Neural cell (in vitro differentiated cells): ENCODE measurements around the gene CCL24. TPM values are rescaled to one million over a fixed set of nuclear protein-coding genes. Genes with fewer than 3 reads are reported as not detected.

Source experiments
- H2AFZ ChIP-seq: fragments of 200-600, 300-800 bp; sonication (generic), shearing (Covaris generic); 2 replicates; pipeline ENCODE4 v1.6.0; 2014; ENCODE audit warnings: low read depth, mild to moderate bottlenecking, antibody characterized with exemption, low read length, moderate library complexity
- H3F3A ChIP-seq: fragments of 200-600 bp; shearing (Covaris generic); 2 replicates; pipeline ENCODE4 v1.6.1; 2016; ENCODE audit warnings: mild to moderate bottlenecking, moderate library complexity, mixed read lengths, antibody characterized with exemption, low read length; ENCODE audit not compliant: insufficient read depth, poor library complexity, severe bottlenecking
- H3K27ac ChIP-seq: fragments of 200-600, 300-800 bp; sonication (generic), shearing (Covaris generic); 2 replicates; pipeline ENCODE4 v1.5.1; 2014; ENCODE audit warnings: mild to moderate bottlenecking, low read length, moderate library complexity
- H3K27me3 ChIP-seq: fragments of 300-800, 200-600 bp; sonication (generic), shearing (Covaris generic); 2 replicates; pipeline ENCODE4 v1.6.0; 2014; ENCODE audit warnings: mild to moderate bottlenecking, low read depth, low read length, moderate library complexity; ENCODE audit not compliant: insufficient read depth
- H3K36me3 ChIP-seq: fragments of 300-800, 200-600 bp; sonication (generic), shearing (Covaris generic); 2 replicates; pipeline ENCODE4 v1.5.1; 2014; ENCODE audit warnings: mild to moderate bottlenecking, antibody characterized with exemption, low read length, moderate library complexity; ENCODE audit not compliant: insufficient read depth
- H3K4me2 ChIP-seq: fragments of 300-800, 200-600 bp; sonication (generic), shearing (Covaris generic); 2 replicates; pipeline ENCODE4 v1.6.0; 2014; ENCODE audit warnings: mild to moderate bottlenecking, low read length
- H3K4me3 ChIP-seq: fragments of 300-800, 200-600 bp; sonication (generic), shearing (Covaris generic); 2 replicates; pipeline ENCODE4 v1.5.1; 2014; ENCODE audit warnings: mild to moderate bottlenecking, low read length, moderate library complexity
- H3K79me2 ChIP-seq: fragments of 200-600 bp; shearing (Covaris generic); replicated peaks from 2 replicates; pipeline ENCODE4 v1.6.0; 2014; ENCODE audit warnings: mild to moderate bottlenecking, low read length, moderate library complexity; ENCODE audit not compliant: insufficient read depth
- H3K9ac ChIP-seq: fragments of 300-800, 200-600 bp; sonication (generic), shearing (Covaris generic); 2 replicates; pipeline ENCODE4 v1.6.1; 2016; ENCODE audit warnings: mild to moderate bottlenecking, low read length, mixed read lengths
- H3K9me2 ChIP-seq: fragments of 200-600 bp; shearing (Covaris generic); 2 replicates; pipeline ENCODE4 v1.6.1; 2016; ENCODE audit warnings: mild to moderate bottlenecking, low read length, mixed read lengths; ENCODE audit not compliant: insufficient read depth
- H3K9me3 ChIP-seq: fragments of 200-600, 300-800 bp; sonication (generic), shearing (Covaris generic); 2 replicates; pipeline ENCODE4 v1.6.1; 2016; ENCODE audit warnings: mild to moderate bottlenecking, mixed run types, low read length, moderate library complexity, mixed read lengths
- H4K20me1 ChIP-seq: fragments of 200-600 bp; shearing (Covaris generic); 2 replicates; pipeline ENCODE4 v1.6.1; 2016; ENCODE audit warnings: mild to moderate bottlenecking, mixed run types; ENCODE audit not compliant: insufficient read depth
- CTCF ChIP-seq: fragments of 450-650 bp; IDR thresholded peaks from 2 replicates; pipeline ENCODE4 v1.5.1; 2014; ENCODE audit warnings: antibody characterized with exemption, mild to moderate bottlenecking, moderate library complexity; ENCODE audit not compliant: poor library complexity, severe bottlenecking
- EP300 ChIP-seq: fragments of 450-650 bp; conservative IDR thresholded peaks from 2 replicates; pipeline ENCODE4 v1.6.1; 2014; ENCODE audit warnings: antibody characterized with exemption, mild to moderate bottlenecking, moderate library complexity; ENCODE audit not compliant: poor library complexity, severe bottlenecking
- EZH2 ChIP-seq: fragments of 200-600, 300-800 bp; shearing (Covaris generic), sonication (generic); IDR thresholded peaks from 2 replicates; pipeline ENCODE4 v1.6.1; 2014; ENCODE audit warnings: antibody characterized with exemption, low read length, borderline replicate concordance, mild to moderate bottlenecking; ENCODE audit not compliant: insufficient read depth, poor library complexity, severe bottlenecking
- MXI1 ChIP-seq: fragments of 450-650 bp; conservative IDR thresholded peaks from 2 replicates; pipeline ENCODE4 v1.6.1; 2014; ENCODE audit warnings: antibody characterized with exemption, mild to moderate bottlenecking; ENCODE audit not compliant: poor library complexity, severe bottlenecking
- POLR2AphosphoS5 ChIP-seq: IDR thresholded peaks from 2 replicates; pipeline ENCODE4 v1.6.1; 2012
- RAD21 ChIP-seq: fragments of 450-650 bp; conservative IDR thresholded peaks from 2 replicates; pipeline ENCODE4 v1.6.1; 2014; ENCODE audit warnings: antibody characterized with exemption, mild to moderate bottlenecking, moderate library complexity
- REST ChIP-seq: IDR thresholded peaks from 2 replicates; pipeline ENCODE4 v1.6.1; 2012; ENCODE audit warnings: borderline replicate concordance
- SMC3 ChIP-seq: fragments of 450-650 bp; conservative IDR thresholded peaks from 2 replicates; pipeline ENCODE4 v1.6.1; 2014; ENCODE audit warnings: antibody characterized with exemption, mild to moderate bottlenecking, moderate library complexity; ENCODE audit not compliant: poor library complexity
- TAF1 ChIP-seq: IDR thresholded peaks from 2 replicates; pipeline ENCODE4 v1.6.1; 2012; ENCODE audit warnings: low read depth
- polyA plus RNA-seq: library from polyadenylated mRNA; depleted of rRNA; stranded (reverse); fragments of >200 nt; gene quantifications from 2 replicates; pipeline ENCODE4 v1.2.3, GENCODE V29; 2014

Gene CCL24
- polyA plus RNA-seq, 1 donor from 2014 or later, result not detected

- Histone ChIP-seq H3K4me3 (no peak overlapping the region), H3K79me2 (no peaks in the 10 kb centered on the region), H4K20me1 (no peaks in the 10 kb centered on the region), H3K27me3 (no peaks in the 10 kb centered on the region), H3K36me3 (no peaks in the 10 kb centered on the region), H3K9ac (no peak overlapping the region), H3F3A (no peaks in the 10 kb centered on the region), H3K9me2 (no peaks in the 10 kb centered on the region), H3K4me2 (no peak overlapping the region), H3K9me3 (no peaks in the 10 kb centered on the region), H2AFZ (no peak overlapping the region), H3K27ac (no peak overlapping the region)
- TF ChIP-seq MXI1, result no peak
- TF ChIP-seq EZH2, result no peak
Measured at GRCh38 chr7:75808106-75808505, 5.5 kb downstream of the CCL24 start.

GRCh38 chr7:75807452-75807851 lies 6.2 kb downstream of the CCL24 start:
- H2AFZ ChIP-seq, result no peak overlapping the region
- no peaks in the 10 kb centered on the region for H3F3A ChIP-seq
- no peaks in the 10 kb centered on the region for H3K79me2 ChIP-seq
- no peaks in the 10 kb centered on the region for H3K27me3 ChIP-seq
- no peaks in the 10 kb centered on the region for H3K9me3 ChIP-seq
- H3K4me3 ChIP-seq, result no peak overlapping the region
- H3K4me2 ChIP-seq, result no peak overlapping the region
- no peaks in the 10 kb centered on the region for H4K20me1 ChIP-seq
- H3K36me3 ChIP-seq, result no peaks in the 10 kb centered on the region
- TF ChIP-seq EZH2, result no peak
- TF ChIP-seq POLR2AphosphoS5, result no peak
- TF ChIP-seq MXI1, result no peak
- TF ChIP-seq SMC3, result no peak
- TF ChIP-seq TAF1, result no peak
- TF ChIP-seq EP300, result no peak
- no peak for TF ChIP-seq CTCF
- no peak for TF ChIP-seq REST
- no peak for TF ChIP-seq RAD21
- H3K9ac ChIP-seq, result no peak overlapping the region
- no peak overlapping the region for H3K27ac ChIP-seq
- no peaks in the 10 kb centered on the region for H3K9me2 ChIP-seq
